Right hindlimb (tissue), 1 donor: ENCODE data around the gene BRSK2.
A peak's percentile ranks its signal among the peaks of the same experiment; 100 is the strongest.
"Not testable (repeated sequence)": the region's sequence is repeated elsewhere in the genome, so short reads cannot be mapped to it uniquely, and the experiment has no call there.

Experiments used
- DNase-seq: peaks from one replicate; pipeline ENCODE4 v3.0.0-alpha.2; 2018

Gene BRSK2

DNA sequence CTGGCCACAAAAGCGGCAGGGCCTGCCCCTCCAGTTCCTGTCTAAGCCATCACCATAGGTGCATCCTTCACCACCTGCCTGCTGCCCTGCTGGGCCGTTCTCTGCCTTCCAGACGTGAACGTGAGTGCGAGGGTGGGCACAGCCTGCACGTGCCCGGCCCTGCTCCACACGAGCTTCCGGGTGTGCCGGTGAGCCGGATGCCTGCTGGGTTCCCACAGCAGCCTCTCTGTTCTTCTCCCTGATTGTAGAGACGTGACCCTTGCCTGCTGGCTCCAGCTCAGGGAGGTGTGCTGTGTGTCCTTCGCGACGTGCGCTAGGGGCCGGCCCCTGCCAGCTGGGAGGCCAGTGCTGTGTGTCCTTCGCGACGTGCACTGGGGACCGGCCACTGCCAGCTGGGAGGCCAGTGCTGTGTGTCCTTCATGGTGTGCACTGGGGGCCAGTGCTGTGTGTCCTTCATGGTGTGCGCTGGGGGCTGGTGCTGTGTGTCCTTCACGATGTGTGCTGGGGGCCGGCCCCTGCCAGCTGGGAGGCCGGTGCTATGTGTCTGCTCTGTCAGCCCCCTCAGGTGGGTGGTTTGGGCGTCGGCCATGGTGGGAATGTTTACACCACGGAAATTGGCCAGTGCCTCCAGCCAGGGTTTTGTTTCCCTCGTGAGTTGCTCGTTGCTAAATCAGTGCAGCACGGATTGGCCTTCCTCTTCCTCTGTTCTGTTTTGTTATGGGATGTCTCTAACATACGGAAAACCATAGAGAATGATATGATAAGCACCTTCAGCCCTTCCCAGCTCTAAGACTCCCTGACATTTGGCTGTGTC lies 35.4 kb upstream of the BRSK2 start:
- no peak for DNase-seq

DNA sequence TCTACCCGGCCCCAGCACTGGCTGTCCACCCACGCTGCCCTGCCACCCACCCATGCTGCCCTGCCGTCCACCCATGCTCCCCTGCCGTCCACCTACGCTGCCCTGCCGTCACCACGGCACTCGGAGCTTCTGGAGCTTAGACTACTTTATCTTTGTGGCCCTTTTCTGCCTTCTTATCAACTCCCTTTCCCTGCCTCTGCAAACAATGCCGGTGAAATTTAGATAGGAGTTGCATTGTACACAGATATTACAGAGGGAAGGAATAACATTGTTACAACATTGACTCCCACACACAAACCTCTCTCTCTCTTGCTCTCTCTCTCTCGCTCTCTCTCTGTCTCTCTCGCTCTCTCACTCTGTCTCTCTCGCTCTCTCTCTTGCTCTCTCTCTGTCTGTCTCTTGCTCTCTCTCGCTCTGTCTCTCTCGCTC lies 33.7 kb upstream of the BRSK2 start:
- DNase-seq = no peak

DNA sequence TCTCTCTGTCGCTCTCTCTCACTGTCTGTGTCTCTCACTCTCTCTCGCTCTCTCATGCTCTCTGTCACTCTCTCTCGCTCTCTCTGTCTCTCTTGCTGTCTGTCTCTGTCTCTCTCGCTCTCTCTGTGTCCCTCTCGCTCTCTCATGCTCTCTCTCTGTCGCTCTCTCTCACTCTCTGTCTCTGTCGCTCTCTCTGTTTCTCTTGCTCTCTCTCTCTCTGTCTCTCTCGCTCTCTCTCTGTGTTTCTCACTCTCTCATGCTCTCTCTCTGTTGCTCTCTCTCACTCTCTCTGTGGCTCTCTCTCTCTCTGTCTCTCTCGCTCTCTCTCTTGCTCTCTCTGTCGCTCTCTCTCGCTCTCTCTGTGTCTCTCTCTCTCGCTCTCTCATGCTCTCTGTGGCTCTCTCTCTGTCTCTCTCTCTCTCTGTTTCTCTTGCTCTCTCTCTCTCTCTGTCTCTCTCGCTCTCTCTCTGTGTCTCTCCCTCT lies 33.2 kb upstream of the BRSK2 start:
- DNase-seq = no peak

GRCh38 chr11:1358286-1358685 lies 31.4 kb upstream of the BRSK2 start:
- DNase-seq = peak; percentile 66

- not testable (repeated sequence) for DNase-seq
Observed at GRCh38 chr11:1358931-1359330, 30.8 kb upstream of the BRSK2 start.

DNA sequence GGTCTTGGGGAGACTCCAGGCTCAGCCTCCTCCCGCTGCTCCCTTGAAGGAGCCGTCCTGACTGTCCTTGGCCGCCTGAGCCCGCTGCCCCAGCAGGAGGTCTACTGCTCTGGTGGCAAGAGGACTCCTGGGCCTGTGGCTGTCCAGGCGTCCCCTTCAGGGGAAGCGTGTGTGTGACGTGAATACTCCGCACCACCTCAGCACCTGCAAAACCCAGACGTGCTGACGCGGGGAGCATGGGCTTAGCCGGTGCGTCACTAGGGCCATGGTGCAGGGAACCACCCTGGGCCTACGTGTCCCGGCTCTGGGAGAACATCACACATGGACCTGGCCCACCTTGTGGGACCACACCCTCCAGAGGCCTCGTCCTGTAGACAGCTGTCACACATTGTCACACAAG lies 30.2 kb upstream of the BRSK2 start:
- no peak for DNase-seq

- no peak for DNase-seq
Observed at GRCh38 chr11:1360181-1360834, 29.4 kb upstream of the BRSK2 start.

- no peak for DNase-seq
Observed at GRCh38 chr11:1360835-1361357, 28.8 kb upstream of the BRSK2 start.

DNA sequence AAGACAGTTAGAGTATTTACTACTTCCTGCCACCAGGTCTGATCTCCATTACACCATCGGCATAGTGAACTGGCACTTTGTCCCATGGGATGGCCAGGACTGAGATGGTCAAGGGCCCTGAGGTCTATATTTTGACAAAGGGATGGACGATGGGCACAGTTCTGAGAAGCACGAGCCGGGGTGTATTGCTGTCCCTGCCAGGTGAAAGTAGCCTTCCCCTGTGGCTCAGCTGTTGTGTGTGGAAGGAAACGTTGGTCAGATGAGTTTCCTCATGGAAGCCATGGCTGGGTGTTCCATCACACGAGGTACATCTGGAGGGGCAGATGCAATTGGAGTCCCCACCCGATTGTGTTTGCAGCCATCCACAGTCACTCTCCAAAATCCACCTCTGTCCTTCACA lies 27.9 kb upstream of the BRSK2 start:
- no peak for DNase-seq

- DNase-seq = no peak
Observed at GRCh38 chr11:1367721-1368120, 22.0 kb upstream of the BRSK2 start.

DNA sequence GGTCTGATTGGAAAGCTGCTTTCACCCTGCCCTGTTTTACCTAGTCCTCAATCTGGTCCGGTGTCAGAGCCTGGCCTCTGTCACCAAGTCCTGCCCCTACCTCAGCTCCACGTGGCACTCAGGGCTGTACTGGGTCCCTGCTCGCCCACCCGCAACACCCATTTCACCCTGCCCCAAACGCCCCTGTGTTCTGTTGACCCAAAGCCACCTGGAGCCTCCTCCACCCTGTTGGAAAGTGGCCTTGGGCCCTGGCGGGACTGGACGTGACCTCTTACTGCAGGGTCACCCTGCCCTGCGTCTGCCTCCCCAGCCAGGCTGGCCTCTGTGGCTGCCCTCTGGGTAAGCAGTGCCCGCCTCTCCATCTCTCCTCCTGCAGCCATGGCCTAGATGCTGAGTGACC lies 21.5 kb upstream of the BRSK2 start:
- DNase-seq = no peak

DNA sequence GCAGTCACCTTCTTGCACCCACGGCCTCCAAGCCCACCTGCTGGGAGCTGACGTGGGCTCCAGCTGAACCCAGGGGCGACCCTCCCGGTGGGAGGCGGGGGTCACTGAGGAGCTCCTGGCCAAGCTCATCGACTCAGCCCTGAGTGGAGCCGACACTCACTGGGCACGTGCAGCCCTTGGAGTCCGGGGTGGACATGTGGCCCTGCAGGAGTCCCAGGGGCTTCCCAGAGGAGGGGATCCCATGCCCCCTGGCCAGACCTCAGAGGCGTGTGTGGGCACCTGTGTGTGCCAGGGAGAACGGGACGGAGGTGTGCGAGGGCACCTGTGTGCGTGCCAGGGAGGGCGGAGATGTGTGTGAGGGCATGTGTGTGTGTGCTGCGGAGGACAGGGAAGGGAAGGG lies 20.8 kb upstream of the BRSK2 start:
- DNase-seq = no peak

DNA sequence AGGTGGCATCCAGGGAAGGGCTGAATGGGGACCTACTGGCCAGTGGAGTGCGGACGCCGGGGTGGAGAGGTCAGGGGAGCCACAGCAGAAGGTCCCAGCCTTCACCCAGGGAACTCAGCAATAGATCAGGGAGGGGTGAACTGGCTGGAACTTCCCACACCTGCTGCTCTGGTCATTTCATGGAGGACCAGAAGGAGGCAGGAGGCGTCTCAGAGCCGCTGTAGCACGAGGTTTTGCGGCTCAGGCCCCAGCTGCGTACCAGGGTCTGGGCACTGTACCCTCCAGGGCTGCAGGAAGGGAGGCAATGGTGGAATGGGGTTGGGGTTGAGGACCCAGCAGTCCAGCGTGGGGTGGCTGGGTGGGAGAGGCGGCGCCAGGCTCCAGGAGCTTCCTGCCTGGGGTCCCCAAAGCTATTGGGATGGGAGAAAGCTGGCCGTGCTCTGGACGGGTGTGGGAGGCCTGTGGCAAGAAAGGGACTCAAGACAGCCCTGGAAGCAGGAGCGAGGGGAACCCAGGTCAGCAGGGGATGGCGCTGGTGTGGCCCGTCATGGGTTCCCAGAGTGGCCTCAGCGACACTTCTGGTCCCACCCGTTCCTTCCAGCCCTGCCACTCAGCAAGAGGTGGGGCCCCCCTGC lies 20.2 kb upstream of the BRSK2 start:
- no peak for DNase-seq

DNA sequence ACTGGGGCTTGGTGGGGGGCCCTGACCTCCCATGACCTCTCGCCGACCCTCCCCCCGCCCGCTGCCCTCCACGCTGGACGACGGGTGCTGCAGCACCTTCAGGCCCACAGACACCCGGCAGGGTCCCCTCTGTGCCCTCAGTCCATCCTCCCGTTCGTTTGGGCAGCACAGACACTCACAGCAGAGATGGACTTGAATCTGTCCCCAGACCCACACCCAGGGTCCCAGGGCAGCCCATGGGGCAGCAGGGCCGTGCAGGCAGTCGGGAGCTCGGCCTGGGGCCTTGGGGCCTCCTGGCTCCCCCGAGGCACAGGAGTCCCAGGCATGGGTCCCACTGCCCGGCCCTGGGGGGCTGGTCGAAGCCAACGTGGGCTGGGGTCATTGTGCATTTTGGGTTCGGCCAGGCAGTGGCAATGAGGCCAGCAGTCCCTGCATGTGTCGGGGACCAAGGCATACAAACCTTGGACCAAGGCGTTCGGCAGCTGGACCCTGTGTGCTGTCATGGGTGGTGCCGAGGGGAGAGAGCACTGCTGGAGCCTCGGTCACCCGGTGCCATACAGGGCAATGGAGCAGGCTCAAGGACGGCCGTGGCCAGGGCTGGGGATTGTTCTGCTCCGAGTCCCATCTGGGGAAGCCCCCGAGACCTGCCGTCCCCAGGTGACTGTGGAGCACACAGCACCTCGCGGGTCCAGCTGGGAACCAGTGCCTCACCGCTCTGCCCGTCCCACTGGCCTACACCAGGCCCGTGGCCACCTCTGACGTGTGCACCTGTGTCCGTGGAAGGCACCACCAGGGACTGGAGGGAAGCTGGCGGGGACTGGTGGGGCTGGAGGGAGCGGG lies 19.3 kb upstream of the BRSK2 start:
- DNase-seq = no peak

GRCh38 chr11:1371026-1371325 lies 18.8 kb upstream of the BRSK2 start:
- no peak for DNase-seq

- DNase-seq = no peak
Observed at GRCh38 chr11:1371377-1371776, 18.4 kb upstream of the BRSK2 start.

- no peak for DNase-seq
Observed at GRCh38 chr11:1371836-1372465, 17.8 kb upstream of the BRSK2 start.

GRCh38 chr11:1372660-1373059 lies 17.1 kb upstream of the BRSK2 start:
- no peak for DNase-seq

- no peak for DNase-seq
Observed at GRCh38 chr11:1373536-1374214, 16.1 kb upstream of the BRSK2 start.

DNA sequence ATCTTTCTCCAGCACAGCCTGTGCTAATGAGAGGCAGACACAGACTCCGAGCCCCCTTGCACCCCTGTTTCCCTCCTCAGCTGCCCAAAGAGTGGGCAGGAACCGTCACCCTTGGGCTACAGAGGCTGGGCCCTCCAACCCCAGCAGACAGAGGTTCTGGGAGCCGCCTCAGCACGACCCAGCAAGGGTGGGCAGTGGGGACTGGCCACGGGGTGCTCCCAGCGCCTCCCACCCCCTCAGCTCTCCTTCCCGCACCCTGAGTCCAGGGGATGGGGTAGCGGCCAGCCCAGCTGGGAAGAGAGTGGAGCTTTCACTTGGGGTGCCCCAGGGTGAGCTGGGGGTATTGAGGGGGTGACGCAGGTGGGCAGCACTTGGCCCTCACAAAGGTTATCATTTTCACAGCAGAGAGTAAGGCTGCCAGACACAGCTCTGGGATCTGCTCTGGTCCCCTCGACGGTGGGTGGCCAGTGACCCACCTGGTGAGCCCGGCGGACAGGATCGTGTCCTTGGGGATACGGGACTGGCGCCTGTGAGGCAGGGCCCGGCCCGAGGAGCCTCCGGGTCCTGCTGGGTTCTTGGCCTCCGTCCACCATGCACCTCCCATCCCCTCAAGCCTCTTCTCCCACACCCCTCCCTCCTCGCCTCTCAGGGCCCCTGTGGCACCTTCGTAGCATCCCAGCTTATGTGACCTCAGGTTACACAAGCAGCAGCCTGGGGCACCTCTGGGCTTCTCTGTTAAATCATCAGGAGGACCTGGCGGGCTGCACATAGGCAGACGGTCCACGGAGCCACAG lies 14.4 kb upstream of the BRSK2 start:
- DNase-seq = no peak

GRCh38 chr11:1375955-1376258 lies 13.8 kb upstream of the BRSK2 start:
- no peak for DNase-seq
